MCF 10A (cell line): ENCODE data around the gene UFC1. TPM values are rescaled to one million over a fixed set of nuclear protein-coding genes. Genes with fewer than 3 reads are reported as not detected.

ENCODE experiments used
- BruUV-seq: library from RNA; stranded (reverse); fragments of 400-500 nt; replicated peaks from 2 replicates; lab custom pipeline; 2021; lab: Mats Ljungman, UMichigan
- CTCF ChIA-PET: fragments of 300-600 bp; sonication (Branson Sonifier 250); formaldehyde crosslinking; extraction: SDS; loops from one replicate; lab custom pipeline; 2021; ENCODE audit warnings: antibody characterized with exemption, inconsistent platforms; lab: Yijun Ruan, JAX
- POLR2A ChIA-PET: fragments of 300-600, 350-650 bp; sonication (Branson Sonifier 250); formaldehyde crosslinking; extraction: SDS; loops from one replicate; lab custom pipeline; 2020; ENCODE audit warnings: antibody characterized with exemption, inconsistent platforms; lab: Yijun Ruan, JAX
- DNase-seq: peaks from one replicate; pipeline ENCODE4 v3.0.0-alpha.2; 2018; ENCODE audit not compliant: unreplicated experiment
- H3K27ac Mint-ChIP-seq: one replicate; pipeline ENCODE4 v1.8.0; 2022; ENCODE audit warnings: mild to moderate bottlenecking, low read depth, mixed read lengths; ENCODE audit not compliant: unreplicated experiment
- H3K27me3 Mint-ChIP-seq: one replicate; pipeline ENCODE4 v1.8.0; 2022; ENCODE audit warnings: mixed read lengths; ENCODE audit not compliant: insufficient read depth, unreplicated experiment
- H3K36me3 Mint-ChIP-seq: one replicate; pipeline ENCODE4 v1.8.0; 2022; ENCODE audit warnings: mild to moderate bottlenecking, moderate library complexity, mixed read lengths; ENCODE audit not compliant: insufficient read depth, unreplicated experiment
- H3K4me1 Mint-ChIP-seq: one replicate; pipeline ENCODE4 v1.8.0; 2022; ENCODE audit warnings: mixed read lengths; ENCODE audit not compliant: insufficient read depth, unreplicated experiment
- H3K4me3 Mint-ChIP-seq: one replicate; pipeline ENCODE4 v1.8.0; 2022; ENCODE audit warnings: mild to moderate bottlenecking, moderate library complexity, mixed read lengths; ENCODE audit not compliant: unreplicated experiment
- H3K9me3 Mint-ChIP-seq: one replicate; pipeline ENCODE4 v1.8.0; 2022; ENCODE audit warnings: mixed read lengths; ENCODE audit not compliant: unreplicated experiment
- CTCF ChIP-seq: fragments of 200-600 bp; IDR thresholded peaks from one replicate; pipeline ENCODE4 v1.8.0; 2022; ENCODE audit warnings: antibody characterized with exemption, mild to moderate bottlenecking; ENCODE audit not compliant: unreplicated experiment
- intact Hi-C: fragments of 100-400 bp; cut with micrococcal nuclease; formaldehyde crosslinking; loops from 2 replicates; pipeline ENCODE4 v1.14.1; 2022
- total RNA-seq: library from RNA; stranded (reverse); gene quantifications from 2 replicates; pipeline ENCODE4 v1.2.3, GENCODE V29; 2022

The UFC1 gene
- total RNA-seq, 1 experiment from 2014 or later: 125 TPM

- H3K4me3 Mint-ChIP-seq: no peak overlapping the region
- H3K36me3 Mint-ChIP-seq: no peaks in the 10 kb centered on the region
- no peaks in the 10 kb centered on the region for H3K27me3 Mint-ChIP-seq
- peak; percentile 59 for DNase-seq
- ChIA-PET CTCF (interaction anchor here (0.6 to 5.9 kb wide), 18 partner anchors 9 to 259 kb away, joined by 3 to 115 read pairs (median 5); partner anchors contain the start of genes APOA2, PPOX and TOMM40L), POLR2A (interaction anchor here (0.6 to 5.3 kb wide), 7 partner anchors 14 to 135 kb away, joined by 3 to 58 read pairs (median 7); partner anchors contain the start of genes DEDD, NDUFS2, PPOX and SDHC)
- no peak overlapping the region for H3K27ac Mint-ChIP-seq
- BruUV-seq: no TSS peak
- TF ChIP-seq CTCF: peak; percentile 56
- no peaks in the 10 kb centered on the region for H3K9me3 Mint-ChIP-seq
- peaks cover 33% of the 10 kb centered on the region for H3K4me1 Mint-ChIP-seq
- intact Hi-C loops: loop anchor here (1.0 kb wide), 2 partner anchors 45 to 111 kb away; no protein-coding TSS in a partner anchor
Measured at GRCh38 chr1:161180639-161181038, 26.9 kb downstream of the UFC1 start.

GRCh38 chr1:161182214-161182613 lies 28.4 kb downstream of the UFC1 start:
- intact Hi-C loops: loop anchor here (1.0 kb wide), 1 partner anchor 10 kb away; no protein-coding TSS in a partner anchor
- peak overlapping the region; percentile 94 for H3K27ac Mint-ChIP-seq
- TF ChIP-seq CTCF: no peak
- H3K27me3 Mint-ChIP-seq: no peaks in the 10 kb centered on the region
- H3K4me3 Mint-ChIP-seq: no peak overlapping the region
- DNase-seq: peak; percentile 68
- ChIA-PET POLR2A (interaction anchor here (0.6 to 5.3 kb wide), 12 partner anchors 9 to 200 kb away, joined by 3 to 58 read pairs (median 6); partner anchors contain the start of genes ADAMTS4, FCER1G, NDUFS2 and PPOX), CTCF (interaction anchor here (0.6 to 5.9 kb wide), 20 partner anchors 7 to 581 kb away, joined by 3 to 115 read pairs (median 4); partner anchors contain the start of genes APOA2, NDUFS2, PPOX and TOMM40L)
- no TSS peak for BruUV-seq
- H3K9me3 Mint-ChIP-seq: no peaks in the 10 kb centered on the region
- peaks cover 28% of the 10 kb centered on the region for H3K4me1 Mint-ChIP-seq
- no peaks in the 10 kb centered on the region for H3K36me3 Mint-ChIP-seq

- peak; percentile 33 for DNase-seq
- Mint-ChIP-seq H3K27me3 (no peaks in the 10 kb centered on the region), H3K27ac (peak overlapping the region; percentile 36), H3K4me3 (no peak overlapping the region), H3K4me1 (peaks cover 33% of the 10 kb centered on the region), H3K36me3 (no peaks in the 10 kb centered on the region), H3K9me3 (no peaks in the 10 kb centered on the region)
- BruUV-seq: no TSS peak
- no peak for TF ChIP-seq CTCF
- ChIA-PET CTCF (interaction anchor here (0.9 to 1.8 kb wide), 2 partner anchors 20 to 41 kb away, joined by 3 to 5 read pairs; partner anchors contain the start of gene TOMM40L), POLR2A (interaction anchor here (0.7 to 1.4 kb wide), 2 partner anchors 20 to 40 kb away, joined by 3 to 4 read pairs; partner anchors contain the start of gene PPOX)
- intact Hi-C loops: no loop called here
Measured at GRCh38 chr1:161185282-161185682, 31.5 kb downstream of the UFC1 start.

GRCh38 chr1:161185732-161186311 lies 32.0 kb downstream of the UFC1 start:
- Mint-ChIP-seq H3K9me3 (no peaks in the 10 kb centered on the region), H3K27ac (peak overlapping the region; percentile 36), H3K4me3 (no peak overlapping the region), H3K4me1 (peaks cover 33% of the 10 kb centered on the region), H3K36me3 (no peaks in the 10 kb centered on the region), H3K27me3 (no peaks in the 10 kb centered on the region)
- no peak for DNase-seq
- no peak for TF ChIP-seq CTCF
- intact Hi-C loops: no loop called here
- BruUV-seq: no TSS peak
- POLR2A ChIA-PET: interaction anchor here (0.7 to 1.4 kb wide), 2 partner anchors 20 to 40 kb away, joined by 3 to 4 read pairs; partner anchors contain the start of gene PPOX
- CTCF ChIA-PET: interaction anchor here (0.5 to 1.8 kb wide), 7 partner anchors 13 to 243 kb away, joined by 3 to 10 read pairs (median 3); partner anchors contain the start of genes ADAMTS4 and TOMM40L
